IPS-18c (cell line): ENCODE results near the gene TIAM2.
"Not testable (repeated sequence)": the region's sequence is repeated elsewhere in the genome, so short reads cannot be mapped to it uniquely, and the experiment has no call there.

Experiments used
- H3K4me3 ChIP-seq: 2 replicates; pipeline ENCODE4 v1.7.0; 2013; ENCODE audit warnings: low read depth, mild to moderate bottlenecking, low read length, moderate library complexity; ENCODE audit not compliant: insufficient read depth
- H3K9me3 ChIP-seq: one replicate; pipeline ENCODE4 v1.6.1; 2013; ENCODE audit warnings: mild to moderate bottlenecking, low read length, moderate library complexity; ENCODE audit not compliant: control insufficient read depth, insufficient read depth

The TIAM2 gene

DNA sequence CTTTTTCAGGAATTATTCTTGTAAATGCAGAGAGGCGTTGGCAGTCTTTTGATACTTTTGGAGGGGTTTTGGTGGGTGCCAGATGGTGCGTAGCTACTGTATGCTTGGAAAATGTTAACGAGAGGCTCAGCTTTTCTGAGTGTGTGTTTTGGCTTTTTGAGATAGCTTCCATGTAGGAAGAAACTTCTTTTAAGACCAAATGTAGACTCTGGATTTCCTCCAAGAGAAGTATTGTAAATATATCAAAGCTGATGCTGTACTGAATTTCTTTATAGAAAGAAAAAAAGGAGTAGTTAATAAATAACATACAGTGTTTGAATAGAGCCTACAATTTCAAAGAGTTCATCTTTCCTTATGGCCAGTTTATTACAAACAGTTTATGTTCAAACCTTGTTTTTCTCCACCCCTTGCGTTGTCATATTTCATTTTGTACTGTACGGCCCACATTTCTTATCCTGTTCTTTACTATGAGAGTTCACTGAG, 16.7 kb downstream of the TIAM2 start:
- H3K9me3 ChIP-seq: peaks cover 3% of the 10 kb centered on the region
- no peak overlapping the region for H3K4me3 ChIP-seq

DNA sequence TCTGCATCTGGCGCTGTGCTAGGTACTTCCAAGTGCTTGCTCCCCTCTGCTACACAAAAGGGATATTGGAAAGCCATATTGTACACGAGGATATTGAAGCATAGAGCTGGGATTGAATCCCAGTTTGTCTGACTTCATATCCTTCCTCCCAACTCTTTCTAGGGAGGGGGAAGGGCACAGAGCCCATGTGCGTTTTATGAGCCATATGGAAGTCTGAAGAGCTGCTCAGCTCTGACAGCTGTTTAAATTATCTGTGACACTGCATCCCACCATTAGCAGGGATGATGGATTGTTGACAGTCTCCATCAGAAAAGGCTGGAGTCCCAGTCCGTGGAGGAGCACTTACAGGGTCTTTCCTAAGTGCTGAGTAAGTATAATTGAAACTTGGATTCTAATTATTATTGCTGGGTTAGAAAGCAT, 18.4 kb downstream of the TIAM2 start:
- H3K4me3 ChIP-seq: no peak overlapping the region
- H3K9me3 ChIP-seq: peaks cover 3% of the 10 kb centered on the region

DNA sequence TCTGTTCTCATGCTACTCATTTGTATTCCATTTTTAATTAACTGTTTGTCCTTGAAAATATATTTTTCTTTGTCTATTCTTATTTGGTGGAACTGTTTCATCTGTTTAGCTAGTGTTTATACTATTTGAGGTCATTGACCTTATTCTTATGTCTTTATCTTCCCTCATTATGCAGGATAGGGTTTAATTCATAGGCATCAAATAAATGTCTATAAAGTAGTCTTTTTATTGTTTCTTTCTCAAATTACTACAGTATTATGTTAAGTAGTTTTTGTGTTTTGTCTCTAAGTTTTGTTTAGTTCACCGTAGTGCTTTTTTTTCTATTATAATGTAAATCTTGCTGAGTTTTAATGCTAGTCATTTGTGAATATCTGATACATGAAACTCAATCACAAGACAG, 19.0 kb downstream of the TIAM2 start:
- Histone ChIP-seq H3K4me3 (no peak overlapping the region), H3K9me3 (peaks cover 3% of the 10 kb centered on the region)

DNA sequence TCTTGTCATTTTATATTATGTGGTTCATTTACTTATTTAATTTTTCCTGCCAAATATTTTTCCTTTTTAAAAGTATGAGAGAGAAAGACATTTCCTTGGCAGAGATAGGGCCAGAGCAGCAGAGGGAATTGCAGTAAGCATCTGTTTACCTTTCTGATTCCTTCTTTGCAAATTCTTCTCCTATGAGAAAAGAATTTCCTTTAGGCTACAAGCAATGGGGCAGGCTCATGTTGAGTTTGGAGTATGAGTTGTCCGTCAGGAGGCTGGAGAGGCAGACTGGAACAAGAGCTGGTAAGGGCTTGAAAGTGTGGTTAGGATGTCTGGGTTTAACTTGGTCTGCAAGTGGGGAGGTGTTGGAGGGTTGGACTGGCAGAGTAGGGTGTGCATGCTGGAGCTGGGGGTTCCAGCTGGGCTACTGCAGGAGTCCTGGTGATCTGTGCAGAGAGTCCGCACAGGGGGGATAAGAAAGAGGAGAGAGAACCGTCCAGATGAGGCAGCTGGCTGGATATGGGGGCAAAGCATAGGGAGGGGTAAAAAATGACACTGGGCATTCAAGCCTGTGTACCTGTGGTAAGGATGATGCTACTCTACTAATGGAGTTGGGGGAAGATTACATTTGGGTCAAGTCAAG, 19.7 kb downstream of the TIAM2 start:
- Histone ChIP-seq H3K9me3 (peaks cover 3% of the 10 kb centered on the region), H3K4me3 (no peak overlapping the region)

DNA sequence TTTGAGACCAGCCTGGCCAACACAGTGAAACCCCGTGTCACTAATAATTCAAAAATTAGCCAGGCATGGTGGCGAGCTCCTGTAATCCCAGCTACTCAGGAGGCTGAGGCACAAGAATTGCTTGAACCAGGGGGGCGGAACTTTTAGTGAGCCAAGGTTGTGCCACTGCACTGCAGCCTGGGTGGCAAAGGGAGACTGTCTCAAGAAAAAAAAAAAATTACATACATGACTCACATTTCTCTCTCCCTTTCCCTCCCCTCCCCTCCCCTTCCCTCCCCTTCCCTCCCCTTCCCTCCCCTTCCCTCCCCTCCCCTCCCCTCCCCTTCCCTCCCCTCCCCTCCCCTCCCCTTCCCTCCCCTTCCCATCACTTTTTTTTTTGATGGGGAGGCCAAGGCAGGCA, 23.3 kb downstream of the TIAM2 start:
- H3K9me3 ChIP-seq: not testable (repeated sequence)

DNA sequence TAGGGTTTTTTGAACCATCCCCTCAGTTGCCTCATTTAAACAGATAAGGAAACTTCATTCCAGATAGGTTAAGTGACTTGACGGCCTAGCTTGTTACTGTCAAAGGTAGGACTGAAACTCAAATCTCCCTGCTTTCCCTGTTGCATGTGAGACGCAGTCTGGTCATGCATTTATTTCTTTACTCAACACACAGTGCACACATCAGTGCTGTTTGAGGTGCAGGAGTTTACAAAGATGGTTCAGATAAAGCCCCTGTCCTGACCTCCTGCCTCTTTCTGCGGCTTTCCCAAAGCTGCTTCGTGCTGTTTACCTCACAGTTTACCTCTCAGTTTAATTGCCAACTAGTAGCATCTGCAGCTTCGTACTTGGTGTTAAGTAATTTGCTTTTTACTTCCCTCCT, 26.6 kb downstream of the TIAM2 start:
- Histone ChIP-seq H3K4me3 (no peak overlapping the region), H3K9me3 (no peaks in the 10 kb centered on the region)

More for the DNA sequence above, 23.3 kb downstream of the TIAM2 start:
- H3K4me3 ChIP-seq: not testable (repeated sequence)

DNA sequence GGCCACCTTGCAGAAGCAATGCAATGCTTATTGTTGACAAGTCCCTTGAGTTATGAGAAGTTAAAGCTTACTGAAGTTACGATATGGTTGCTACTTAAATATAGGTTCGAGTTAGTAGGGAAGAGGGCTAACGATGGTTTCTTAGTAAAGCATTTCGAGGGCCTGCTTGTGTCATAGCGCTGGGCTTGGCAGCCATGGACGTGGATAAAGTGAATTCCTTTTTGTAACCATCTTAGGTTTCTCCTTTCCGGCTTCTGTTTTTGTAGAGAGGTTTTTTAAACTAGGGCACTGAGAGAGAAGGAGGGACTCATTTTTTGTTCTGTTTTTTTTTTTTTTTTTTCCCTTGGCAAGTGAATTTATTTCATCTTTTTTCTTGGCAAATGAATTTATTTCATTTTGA, 27.6 kb downstream of the TIAM2 start:
- no peaks in the 10 kb centered on the region for H3K9me3 ChIP-seq
- H3K4me3 ChIP-seq: no peak overlapping the region

DNA sequence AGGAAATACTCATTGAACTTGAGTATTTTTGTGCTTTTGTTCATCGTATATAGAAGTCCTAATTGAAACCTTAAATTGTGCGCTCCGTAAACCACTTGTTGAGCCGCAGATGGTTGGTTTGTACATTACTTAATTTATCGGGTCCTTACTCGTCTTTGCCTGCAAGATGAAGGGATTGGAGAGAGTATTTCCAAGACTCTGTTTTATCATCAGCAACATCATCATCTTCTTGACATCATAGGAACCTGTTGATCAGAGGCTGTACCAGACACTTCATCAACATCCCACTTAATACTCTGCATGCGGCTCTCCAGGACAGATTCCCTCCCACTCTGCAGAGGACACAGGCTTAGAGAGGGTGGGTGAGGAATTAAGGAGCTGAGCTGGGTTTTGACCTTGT, 28.6 kb downstream of the TIAM2 start:
- no peaks in the 10 kb centered on the region for H3K9me3 ChIP-seq

DNA sequence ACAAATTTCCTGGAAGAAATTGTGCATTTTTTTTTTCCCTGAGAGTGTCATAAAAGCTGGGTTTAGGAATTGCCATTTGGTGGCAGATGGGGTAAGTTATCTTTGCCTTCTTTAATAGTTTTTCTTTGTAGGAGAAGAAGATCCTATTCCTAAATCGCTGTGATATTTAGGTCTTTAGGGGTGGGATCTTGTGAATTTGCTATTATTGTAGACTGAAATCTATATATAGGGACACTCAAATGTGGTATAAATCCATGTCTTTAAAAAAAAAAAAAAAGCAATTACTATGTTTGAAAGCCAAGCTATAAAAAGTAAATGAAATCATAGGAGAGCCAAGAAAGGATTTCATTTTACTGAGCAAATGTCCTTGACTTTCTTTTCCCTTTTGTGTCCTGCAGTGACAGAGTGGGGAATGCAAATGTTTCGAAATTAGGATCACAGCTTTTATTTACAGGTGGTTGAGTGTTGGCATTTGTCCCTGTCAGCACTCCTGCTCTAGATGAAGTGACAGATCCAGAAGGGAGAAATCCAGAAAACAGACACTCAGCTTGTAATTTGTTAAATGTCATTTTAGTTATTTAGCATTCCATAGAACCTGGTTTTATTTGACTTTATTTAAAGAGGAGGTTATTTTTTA, 29.4 kb downstream of the TIAM2 start:
- no peak overlapping the region for H3K4me3 ChIP-seq
- no peaks in the 10 kb centered on the region for H3K9me3 ChIP-seq

More for the DNA sequence above, 28.6 kb downstream of the TIAM2 start:
- no peak overlapping the region for H3K4me3 ChIP-seq

DNA sequence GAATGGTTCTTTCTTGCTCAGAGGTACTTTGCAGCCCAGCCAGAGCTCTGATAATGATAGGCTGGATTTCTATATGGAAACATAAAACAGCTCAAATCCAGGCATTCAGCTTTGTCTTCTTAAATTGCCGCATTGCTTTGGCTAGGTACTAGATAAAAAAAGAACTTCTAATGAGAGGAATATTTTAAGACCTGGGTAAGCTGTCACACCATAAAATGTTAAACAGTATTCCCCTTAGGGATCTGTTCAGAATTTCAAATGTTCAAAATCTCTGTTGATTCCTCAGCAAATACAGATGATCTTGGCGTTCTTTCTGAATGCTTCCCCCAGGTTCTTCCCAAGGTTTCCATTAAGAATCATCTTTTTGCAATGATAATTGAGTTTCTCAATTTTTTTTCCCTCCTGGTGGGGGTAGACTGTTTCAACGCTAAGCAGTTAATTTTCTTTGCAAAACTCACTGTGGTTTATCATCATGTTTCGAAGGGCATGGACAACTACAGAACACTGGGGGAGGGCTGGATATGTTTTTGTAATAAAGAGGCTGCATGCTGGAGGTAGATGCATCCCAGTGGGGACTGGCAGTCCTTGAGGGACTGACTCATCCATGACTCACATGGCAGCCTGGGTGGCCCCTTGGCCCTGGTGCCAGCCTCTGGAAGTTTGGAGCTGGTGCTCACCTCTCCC, 31.0 kb downstream of the TIAM2 start:
- Histone ChIP-seq H3K9me3 (no peaks in the 10 kb centered on the region), H3K4me3 (no peak overlapping the region)

DNA sequence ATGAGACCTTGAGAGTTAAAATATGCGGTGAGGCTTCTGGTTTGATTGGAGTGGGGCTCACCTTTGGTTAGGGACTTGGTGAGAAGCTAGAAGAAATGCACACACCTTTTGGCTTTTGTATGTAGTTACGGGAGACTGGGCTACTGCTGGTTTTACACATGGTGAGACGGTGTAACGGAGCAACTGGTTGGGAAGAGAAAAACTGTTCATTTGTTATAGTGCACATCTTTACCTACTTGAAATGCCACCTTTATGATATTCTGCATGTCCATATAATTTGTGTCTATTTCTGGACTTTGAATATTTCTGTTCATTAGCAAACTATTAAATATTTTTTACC, 31.6 kb downstream of the TIAM2 start:
- H3K9me3 ChIP-seq: no peaks in the 10 kb centered on the region
- H3K4me3 ChIP-seq: no peak overlapping the region

DNA sequence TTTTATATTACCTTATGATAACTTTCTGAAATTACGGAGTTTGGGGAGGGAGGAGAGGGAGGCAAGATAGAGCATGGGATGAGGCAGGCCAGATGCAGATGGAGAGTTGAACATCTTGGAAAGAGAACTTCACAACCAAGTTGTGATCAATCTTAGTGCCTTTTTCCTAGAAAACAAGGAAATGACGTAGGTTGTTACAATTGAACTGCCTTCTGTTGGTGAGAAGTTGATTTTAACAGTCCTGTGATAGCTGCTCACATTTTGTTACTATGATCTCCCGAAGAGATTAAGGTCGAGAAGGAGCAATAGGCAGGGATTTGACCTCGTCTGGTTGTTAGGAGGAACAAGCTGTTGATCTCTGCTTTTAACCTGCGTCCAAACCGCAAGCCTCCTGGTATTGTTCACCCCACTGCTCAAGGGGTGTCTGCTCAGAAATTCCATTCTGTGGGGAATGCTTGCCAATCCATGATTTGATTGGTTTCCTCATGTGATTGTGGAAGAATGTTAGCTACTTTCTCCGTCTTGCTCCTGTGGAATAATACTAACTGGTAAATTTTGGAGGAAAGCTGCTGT, 35.1 kb downstream of the TIAM2 start:
- Histone ChIP-seq H3K4me3 (no peak overlapping the region), H3K9me3 (no peaks in the 10 kb centered on the region)

DNA sequence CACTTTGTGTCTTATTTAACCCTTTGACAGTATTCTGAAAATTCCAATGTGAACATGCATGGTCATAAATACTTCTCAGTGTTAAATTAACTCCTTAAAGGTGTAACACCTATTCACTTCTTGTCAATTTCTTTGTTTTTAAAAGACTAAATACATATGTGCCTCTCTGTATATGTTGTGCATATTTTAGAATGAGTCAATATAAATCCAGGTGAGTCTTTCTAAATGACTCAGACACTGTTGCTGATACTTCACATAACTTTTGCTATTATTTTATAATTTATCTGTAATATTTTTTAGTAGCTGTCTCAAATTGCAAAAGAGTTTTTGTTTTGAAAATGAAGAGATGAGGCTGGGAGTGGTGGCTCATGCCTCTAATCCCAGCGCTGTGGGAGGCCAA, 36.0 kb downstream of the TIAM2 start:
- Histone ChIP-seq H3K9me3 (no peaks in the 10 kb centered on the region), H3K4me3 (no peak overlapping the region)

DNA sequence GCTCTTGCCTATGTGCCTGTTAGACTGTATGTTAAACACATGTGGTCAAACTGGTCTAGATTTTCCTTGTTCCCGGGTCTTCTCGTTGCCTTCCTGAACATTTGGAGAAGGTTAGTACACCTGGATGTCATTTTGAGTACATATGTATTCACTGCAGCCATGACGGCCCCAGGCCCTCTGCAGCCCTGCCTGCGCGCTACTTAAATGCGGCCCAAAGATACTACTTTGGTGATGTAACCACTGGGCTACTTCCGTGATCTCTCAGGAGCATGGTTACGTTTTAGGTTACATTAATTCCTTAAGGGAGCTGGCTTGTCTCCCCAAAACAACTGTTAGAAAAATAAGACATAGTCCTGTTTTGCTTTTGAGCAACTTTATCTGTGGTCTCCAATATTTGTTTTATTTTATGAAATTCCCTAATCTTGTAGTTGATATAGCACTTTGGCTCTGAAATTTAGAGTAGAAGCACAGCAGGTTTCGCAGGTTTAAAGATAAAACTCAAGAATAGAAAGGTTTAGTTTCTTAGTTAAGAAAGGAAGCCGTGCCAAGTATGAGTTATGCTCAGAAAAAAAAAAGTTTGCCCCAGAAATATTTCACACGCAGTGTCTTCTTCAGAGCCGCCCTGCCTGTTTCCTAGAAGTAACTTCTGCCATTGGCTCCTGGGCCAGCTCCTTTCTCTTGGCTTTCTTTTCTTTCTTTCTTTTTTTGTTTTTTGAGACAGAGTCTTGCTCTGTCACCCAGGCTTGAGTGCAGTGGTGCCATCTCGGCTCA, 38.1 kb downstream of the TIAM2 start:
- Histone ChIP-seq H3K4me3 (no peak overlapping the region), H3K9me3 (no peaks in the 10 kb centered on the region)

DNA sequence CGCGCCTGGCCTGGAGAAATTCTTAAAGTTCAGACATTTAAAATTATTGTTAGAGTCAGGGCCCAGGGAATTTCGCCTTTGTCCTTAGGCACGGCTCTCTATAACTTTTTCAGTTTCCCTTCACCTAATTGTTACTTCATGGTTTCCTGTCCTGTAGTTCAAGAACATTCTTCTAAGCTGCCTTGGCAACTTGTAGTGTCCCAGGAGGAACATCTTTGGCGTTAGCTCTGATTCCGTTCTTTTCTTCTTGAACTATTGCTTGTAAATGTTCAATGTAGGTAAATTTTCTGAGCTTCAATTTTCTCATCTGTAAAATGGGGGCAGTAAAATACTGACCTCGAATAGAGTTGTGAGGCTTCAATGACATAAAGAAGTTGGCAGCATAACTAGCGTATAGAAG, 41.8 kb downstream of the TIAM2 start:
- Histone ChIP-seq H3K4me3 (no peak overlapping the region), H3K9me3 (no peaks in the 10 kb centered on the region)

DNA sequence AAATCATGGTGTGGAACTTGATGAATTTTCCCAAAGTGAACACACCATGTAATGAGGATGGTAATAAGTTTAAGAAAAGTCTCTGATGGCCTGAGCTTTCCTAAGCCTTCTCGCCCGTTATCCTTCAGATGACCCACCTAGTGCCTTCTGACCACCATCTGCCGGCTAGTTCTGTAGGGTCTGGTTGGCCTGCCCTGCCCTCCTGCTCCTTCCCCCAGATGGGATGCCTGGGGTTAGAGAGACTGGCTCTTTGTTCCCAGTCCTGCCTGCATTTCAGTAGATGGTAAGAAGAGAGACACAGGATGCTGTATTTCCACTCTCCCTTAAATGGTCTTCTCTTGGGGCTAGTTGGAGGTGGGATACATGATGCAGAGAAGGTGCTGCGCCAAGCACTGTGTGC, 43.0 kb downstream of the TIAM2 start:
- no peak overlapping the region for H3K4me3 ChIP-seq
- no peaks in the 10 kb centered on the region for H3K9me3 ChIP-seq

DNA sequence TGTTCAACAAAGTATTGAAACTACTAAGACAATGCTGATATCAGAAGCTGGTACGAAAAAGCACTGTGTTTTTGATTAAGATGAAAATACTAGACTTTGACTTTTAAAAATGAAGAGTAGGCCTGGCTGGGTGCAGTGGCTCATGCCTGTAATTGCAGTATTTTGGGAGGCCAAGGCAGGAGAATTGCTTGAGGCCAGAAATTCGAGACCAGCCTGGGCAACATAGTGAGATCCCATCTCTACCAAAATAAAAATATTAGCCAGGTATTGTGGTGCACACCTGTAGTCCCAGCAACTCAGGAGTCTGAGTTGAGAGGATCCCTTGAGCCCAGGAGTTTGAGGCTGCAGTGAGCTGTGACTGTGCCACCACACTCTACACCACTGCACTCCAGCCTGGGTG, 43.4 kb downstream of the TIAM2 start:
- Histone ChIP-seq H3K4me3 (no peak overlapping the region), H3K9me3 (no peaks in the 10 kb centered on the region)
